Nephron progenitor cell (in vitro differentiated cells): ENCODE data around the gene KATNB1.

Experiments
- DNase-seq: peaks from one replicate; pipeline ENCODE4 v3.0.0; 2021
- H3K27ac Mint-ChIP-seq: 2 replicates; pipeline ENCODE4 v1.8.0; 2021; ENCODE audit warnings: mild to moderate bottlenecking, moderate library complexity, mixed read lengths
- H3K27me3 Mint-ChIP-seq: 2 replicates; pipeline ENCODE4 v1.8.0; 2021; ENCODE audit warnings: mild to moderate bottlenecking, low read depth, mixed read lengths; ENCODE audit not compliant: poor library complexity
- H3K36me3 Mint-ChIP-seq: 2 replicates; pipeline ENCODE4 v1.8.0; 2021; ENCODE audit warnings: low read depth, mixed read lengths
- H3K4me1 Mint-ChIP-seq: 2 replicates; pipeline ENCODE4 v1.8.0; 2021; ENCODE audit warnings: mixed read lengths
- H3K4me3 Mint-ChIP-seq: 2 replicates; pipeline ENCODE4 v1.8.0; 2021; ENCODE audit warnings: mild to moderate bottlenecking, moderate library complexity, mixed read lengths
- H3K9me3 Mint-ChIP-seq: 2 replicates; pipeline ENCODE4 v1.8.0; 2021; ENCODE audit warnings: mild to moderate bottlenecking, moderate library complexity, mixed read lengths
- TF ChIP-seq, protein P1 (sequence below): fragments of 200-600 bp; sonication (generic); IDR thresholded peaks from 2 replicates; pipeline ENCODE4 v1.5.0; 2021; ENCODE audit warnings: antibody characterized with exemption

Gene KATNB1

DNA sequence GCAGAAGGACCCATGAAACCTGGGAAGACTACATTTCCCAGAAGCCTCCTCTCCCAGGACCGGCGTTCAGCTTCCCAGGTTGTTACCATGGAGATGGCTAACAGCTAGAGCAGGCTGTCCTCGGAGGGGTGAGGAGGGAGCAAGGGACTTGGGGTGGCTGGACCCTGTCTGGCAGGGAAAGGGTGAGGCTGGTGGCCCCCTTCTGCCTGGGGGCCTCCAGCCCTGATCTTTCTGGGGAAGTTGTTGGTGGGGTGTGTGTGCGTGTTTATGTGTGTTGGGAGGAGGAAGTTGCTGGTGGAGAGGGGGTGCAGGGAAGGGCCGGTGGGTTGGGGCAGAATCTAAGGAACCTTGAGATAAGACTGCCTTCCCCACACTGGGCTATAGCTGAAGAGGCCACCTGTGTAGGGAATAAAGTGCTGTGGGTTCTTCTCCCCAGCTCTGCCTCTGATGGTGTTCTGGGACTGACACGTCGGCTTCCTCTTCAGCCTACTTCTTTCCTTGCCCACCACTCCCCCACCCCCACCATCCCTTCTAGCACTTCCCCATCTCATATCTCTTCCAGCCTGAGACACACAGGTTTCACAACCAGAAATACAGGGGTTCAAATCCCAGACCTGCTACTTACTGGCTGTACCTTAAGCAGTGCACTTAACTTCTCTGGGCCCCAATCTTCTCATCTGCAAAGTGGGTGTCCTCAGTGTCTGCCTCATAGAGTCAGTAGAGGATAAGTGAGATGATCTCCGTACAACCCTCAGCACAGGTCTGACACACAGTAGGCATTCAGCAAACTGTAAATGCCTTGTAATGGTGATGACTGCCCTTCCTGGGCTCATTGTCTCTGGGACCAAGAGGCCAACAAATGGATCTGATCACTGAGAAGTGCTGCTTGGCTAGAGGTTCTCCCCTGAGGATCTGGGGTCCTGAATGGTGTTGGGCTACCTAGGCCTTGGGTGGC lies 40.6 kb upstream of the KATNB1 start, which contains the start of gene DRC7:
DRC7 (plus strand) TSS at position 82 of the 955 bp plus-strand sequence. CDS start 3,144 bp downstream, outside the sequence.
- DNase-seq: peak; percentile 67
- peaks cover 7% of the 10 kb centered on the region for H3K27me3 Mint-ChIP-seq
- peaks cover 37% of the 10 kb centered on the region for H3K4me1 Mint-ChIP-seq
- no peaks in the 10 kb centered on the region for H3K9me3 Mint-ChIP-seq
- peak within 1 kb of the TSS; percentile 90 for H3K27ac Mint-ChIP-seq
- peak within 1 kb of the TSS; percentile 78 for H3K4me3 Mint-ChIP-seq
- TF ChIP-seq, protein P1, sequence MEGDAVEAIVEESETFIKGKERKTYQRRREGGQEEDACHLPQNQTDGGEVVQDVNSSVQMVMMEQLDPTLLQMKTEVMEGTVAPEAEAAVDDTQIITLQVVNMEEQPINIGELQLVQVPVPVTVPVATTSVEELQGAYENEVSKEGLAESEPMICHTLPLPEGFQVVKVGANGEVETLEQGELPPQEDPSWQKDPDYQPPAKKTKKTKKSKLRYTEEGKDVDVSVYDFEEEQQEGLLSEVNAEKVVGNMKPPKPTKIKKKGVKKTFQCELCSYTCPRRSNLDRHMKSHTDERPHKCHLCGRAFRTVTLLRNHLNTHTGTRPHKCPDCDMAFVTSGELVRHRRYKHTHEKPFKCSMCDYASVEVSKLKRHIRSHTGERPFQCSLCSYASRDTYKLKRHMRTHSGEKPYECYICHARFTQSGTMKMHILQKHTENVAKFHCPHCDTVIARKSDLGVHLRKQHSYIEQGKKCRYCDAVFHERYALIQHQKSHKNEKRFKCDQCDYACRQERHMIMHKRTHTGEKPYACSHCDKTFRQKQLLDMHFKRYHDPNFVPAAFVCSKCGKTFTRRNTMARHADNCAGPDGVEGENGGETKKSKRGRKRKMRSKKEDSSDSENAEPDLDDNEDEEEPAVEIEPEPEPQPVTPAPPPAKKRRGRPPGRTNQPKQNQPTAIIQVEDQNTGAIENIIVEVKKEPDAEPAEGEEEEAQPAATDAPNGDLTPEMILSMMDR: no peak
- no peaks in the 10 kb centered on the region for H3K36me3 Mint-ChIP-seq

DNA sequence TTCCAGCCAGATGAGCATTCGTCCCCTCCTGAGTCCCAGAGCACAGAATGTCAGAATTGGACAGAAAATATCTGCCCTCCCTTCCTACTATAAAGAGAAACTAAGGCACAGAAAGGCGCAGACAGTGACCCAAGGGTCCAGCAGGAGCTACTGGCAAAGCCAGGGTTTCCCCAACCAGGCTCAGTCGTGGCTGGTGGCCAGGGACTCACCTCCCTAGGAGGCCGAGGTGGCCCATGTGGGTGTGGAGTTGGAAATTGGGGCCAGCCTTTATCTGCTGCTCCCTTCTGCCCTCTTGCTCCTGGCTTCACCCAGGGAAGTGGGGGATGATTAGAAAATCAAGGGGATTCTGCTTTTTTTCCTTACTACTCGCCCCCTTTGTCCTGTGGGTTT lies 39.9 kb upstream of the KATNB1 start:
- no peaks in the 10 kb centered on the region for H3K36me3 Mint-ChIP-seq
- H3K27me3 Mint-ChIP-seq: peaks cover 8% of the 10 kb centered on the region
- peaks cover 41% of the 10 kb centered on the region for H3K4me1 Mint-ChIP-seq
- H3K27ac Mint-ChIP-seq: no peak overlapping the region
- TF ChIP-seq, protein P1: no peak
- H3K4me3 Mint-ChIP-seq: no peak overlapping the region
- no peak for DNase-seq
- H3K9me3 Mint-ChIP-seq: no peaks in the 10 kb centered on the region

DNA sequence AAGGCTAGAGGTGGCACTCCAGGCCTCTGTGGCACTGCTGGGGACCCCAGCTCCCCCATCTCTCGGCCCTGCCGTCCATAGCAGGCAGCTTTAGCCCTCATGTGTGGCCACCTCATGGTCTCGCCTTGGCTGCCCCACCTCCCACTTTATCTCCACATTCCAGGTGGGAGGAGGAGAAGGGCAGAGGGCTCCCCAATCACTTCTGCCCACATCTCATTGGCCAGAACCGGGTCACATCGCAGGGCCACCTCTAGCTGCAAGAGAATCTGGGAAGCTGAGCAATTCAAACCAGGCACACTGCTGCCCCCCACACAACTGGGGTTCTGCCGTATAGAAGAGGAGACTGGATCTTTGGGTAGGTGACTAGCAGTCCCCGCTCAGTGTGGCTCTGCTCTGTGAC lies 39.3 kb upstream of the KATNB1 start:
- DNase-seq: no peak
- TF ChIP-seq, protein P1: no peak

DNA sequence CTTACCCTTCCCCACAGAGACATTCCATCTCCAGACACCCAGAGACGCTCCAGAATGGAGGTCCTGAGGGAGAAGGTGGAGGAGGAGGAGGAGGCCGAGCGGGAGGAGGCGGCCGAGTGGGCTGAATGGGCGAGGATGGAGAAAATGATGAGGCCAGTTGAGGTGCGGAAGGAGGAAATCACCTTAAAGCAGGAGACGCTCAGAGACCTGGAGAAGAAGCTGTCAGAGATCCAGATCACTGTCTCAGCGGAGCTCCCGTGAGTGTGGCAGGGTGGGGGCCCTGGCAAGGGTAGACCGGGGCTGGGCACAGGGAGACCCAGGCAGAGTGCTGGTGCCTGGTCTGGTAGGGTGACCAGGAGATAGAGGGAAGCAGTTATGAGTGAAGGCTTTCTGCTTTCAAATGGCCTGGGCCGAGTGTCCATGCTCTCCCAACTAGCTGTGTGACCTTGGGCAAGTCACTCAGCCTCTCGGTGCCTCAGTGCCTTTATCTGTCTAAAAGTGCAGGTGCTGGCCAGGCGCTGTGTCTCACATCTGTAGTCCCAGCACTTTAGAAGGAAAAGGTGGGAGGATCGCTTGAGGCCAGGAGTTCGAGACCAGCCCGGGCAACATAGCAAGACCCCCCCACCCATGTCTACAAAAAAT lies 37.6 kb upstream of the KATNB1 start:
- Mint-ChIP-seq H3K9me3 (no peaks in the 10 kb centered on the region), H3K4me3 (no peak overlapping the region), H3K36me3 (no peaks in the 10 kb centered on the region), H3K4me1 (peaks cover 51% of the 10 kb centered on the region), H3K27me3 (peaks cover 8% of the 10 kb centered on the region), H3K27ac (no peak overlapping the region)
- no peak for DNase-seq
- TF ChIP-seq, protein P1: no peak

More for the DNA sequence above, 39.3 kb upstream of the KATNB1 start:
- H3K4me3 Mint-ChIP-seq: no peak overlapping the region
- peaks cover 8% of the 10 kb centered on the region for H3K27me3 Mint-ChIP-seq
- H3K9me3 Mint-ChIP-seq: no peaks in the 10 kb centered on the region
- no peaks in the 10 kb centered on the region for H3K36me3 Mint-ChIP-seq
- peaks cover 46% of the 10 kb centered on the region for H3K4me1 Mint-ChIP-seq
- H3K27ac Mint-ChIP-seq: no peak overlapping the region

DNA sequence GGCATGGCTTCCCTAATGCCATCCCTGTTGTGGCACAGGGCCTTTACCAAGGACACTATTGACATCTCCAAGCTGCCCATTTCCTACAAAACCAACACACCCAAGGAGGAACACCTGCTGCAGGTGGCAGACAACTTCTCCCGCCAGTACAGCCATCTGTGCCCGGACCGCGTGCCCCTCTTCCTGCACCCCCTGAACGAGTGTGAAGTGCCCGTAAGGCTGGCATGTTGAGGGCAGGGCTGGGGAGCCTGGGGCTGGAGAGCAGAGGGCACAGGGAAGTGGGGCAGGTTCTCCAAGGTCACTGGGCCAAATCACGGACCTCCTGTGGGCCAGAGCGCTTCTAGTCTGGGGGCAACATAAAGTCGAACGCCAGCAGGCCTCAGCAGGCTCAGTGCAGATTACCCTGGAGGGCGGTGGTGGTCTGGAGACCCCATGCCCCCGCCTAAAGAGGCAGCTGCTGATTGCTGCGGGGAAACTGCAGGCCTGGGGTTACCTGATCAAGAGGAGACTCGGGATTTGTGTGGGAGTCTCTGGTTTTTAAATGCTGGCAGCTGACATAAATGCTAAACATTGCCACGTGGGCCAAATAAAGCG lies 36.7 kb upstream of the KATNB1 start:
- H3K36me3 Mint-ChIP-seq: no peaks in the 10 kb centered on the region
- TF ChIP-seq, protein P1: no peak
- peaks cover 9% of the 10 kb centered on the region for H3K27me3 Mint-ChIP-seq
- H3K4me3 Mint-ChIP-seq: no peak overlapping the region
- H3K9me3 Mint-ChIP-seq: no peaks in the 10 kb centered on the region
- H3K4me1 Mint-ChIP-seq: peaks cover 42% of the 10 kb centered on the region
- H3K27ac Mint-ChIP-seq: no peak overlapping the region
- no peak for DNase-seq
